Endothelial cell (in vitro differentiated cells): ENCODE measurements around the gene SMAP2. TPM values are rescaled to one million over a fixed set of nuclear protein-coding genes. Genes with fewer than 3 reads are reported as not detected.
"Not testable (repeated sequence)": the region's sequence is repeated elsewhere in the genome, so short reads cannot be mapped to it uniquely, and the experiment has no call there.

Experiments
- DNase-seq: peaks from one replicate; pipeline ENCODE4 v3.0.0; 2021; ENCODE audit warnings: low spot score
- H3K27ac Mint-ChIP-seq: one replicate; pipeline ENCODE4 v1.8.0; 2021; ENCODE audit warnings: mixed read lengths, inconsistent platforms; ENCODE audit not compliant: unreplicated experiment
- H3K27me3 Mint-ChIP-seq: one replicate; pipeline ENCODE4 v1.8.0; 2021; ENCODE audit warnings: mild to moderate bottlenecking, moderate library complexity, mixed read lengths, inconsistent platforms; ENCODE audit not compliant: unreplicated experiment
- H3K36me3 Mint-ChIP-seq: one replicate; pipeline ENCODE4 v1.8.0; 2021; ENCODE audit warnings: mild to moderate bottlenecking, low read depth, mixed read lengths, inconsistent platforms; ENCODE audit not compliant: unreplicated experiment
- H3K4me1 Mint-ChIP-seq: one replicate; pipeline ENCODE4 v1.8.0; 2021; ENCODE audit warnings: mild to moderate bottlenecking, mixed read lengths, inconsistent platforms; ENCODE audit not compliant: unreplicated experiment
- H3K4me3 Mint-ChIP-seq: one replicate; pipeline ENCODE4 v1.8.0; 2021; ENCODE audit warnings: mild to moderate bottlenecking, mixed read lengths, inconsistent platforms; ENCODE audit not compliant: unreplicated experiment
- H3K9me3 Mint-ChIP-seq: one replicate; pipeline ENCODE4 v1.8.0; 2021; ENCODE audit warnings: mixed read lengths, inconsistent platforms; ENCODE audit not compliant: unreplicated experiment
- long read RNA-seq: library from polyadenylated mRNA; unstranded; transcript quantifications from one replicate; pipeline ENCODE4 v2.0.0, GENCODE V29; 2020; ENCODE audit not compliant: unreplicated experiment
- total RNA-seq: library from RNA; stranded (reverse); fragmentation: NEBNext Ultra II Directional; extraction: Animal tissue kit (Norgen Biotek cat#: 25700); gene quantifications from one replicate; pipeline ENCODE4 v1.2.1, GENCODE V29; 2021; ENCODE audit not compliant: unreplicated experiment
- TF ChIP-seq, protein P1 (sequence below): fragments of 200-600 bp; sonication (generic); IDR thresholded peaks from one replicate; pipeline ENCODE4 v1.5.0; 2021; ENCODE audit warnings: antibody characterized with exemption; ENCODE audit not compliant: unreplicated experiment

SMAP2 gene
- 12.1 TPM for total RNA-seq
- long read RNA-seq = 0 reads

DNA sequence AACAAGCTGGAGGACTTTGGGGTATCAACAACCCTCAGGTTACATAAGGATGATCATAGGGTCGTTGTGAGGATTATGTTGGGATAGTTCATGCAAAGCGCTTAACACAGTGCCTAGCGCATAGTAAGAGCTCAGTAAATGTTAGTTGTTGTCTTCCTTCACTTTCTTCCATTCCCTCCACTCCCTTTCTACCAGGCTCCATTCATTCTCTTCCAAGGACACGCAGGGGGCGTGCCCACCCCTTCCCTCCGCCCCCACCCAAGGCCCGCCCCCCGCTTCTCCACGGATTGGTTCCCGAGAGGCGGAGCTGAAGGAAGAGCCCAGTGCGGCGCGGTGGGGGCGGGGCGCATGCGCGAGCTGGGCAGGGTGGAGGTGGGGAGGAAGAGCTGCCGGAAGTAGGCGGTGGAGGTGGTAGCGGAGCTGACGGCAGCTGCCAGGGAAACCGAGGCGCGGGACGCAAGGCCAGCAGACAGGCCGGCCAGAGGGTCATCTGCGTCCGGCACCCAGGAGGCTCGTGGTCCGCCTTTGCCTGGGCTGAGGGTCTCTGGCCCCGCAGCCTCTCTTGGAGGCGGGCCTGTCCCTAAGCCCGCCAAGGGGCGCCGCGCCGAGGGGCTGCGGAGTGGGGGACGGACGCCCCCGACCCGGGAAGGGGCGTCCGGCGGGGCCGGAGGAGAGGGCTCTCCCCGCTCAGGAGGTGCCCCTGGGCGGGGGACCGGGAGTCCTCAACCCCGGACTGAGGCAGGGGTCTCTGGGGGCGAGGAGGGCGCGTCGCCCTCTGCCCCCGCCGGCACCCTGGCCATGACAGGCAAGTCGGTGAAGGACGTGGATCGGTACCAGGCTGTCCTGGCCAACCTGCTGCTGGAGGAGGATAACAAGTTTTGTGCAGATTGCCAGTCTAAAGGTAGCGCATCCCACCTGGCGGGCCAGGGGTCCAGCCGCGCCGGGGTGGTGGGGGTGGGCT is at the start of gene SMAP2:
Gene SMAP2 (plus strand): TSS at position 405 of the 961 bp plus-strand sequence. CDS start 394 bp downstream, at position 799.
- no peak within 1 kb of the TSS for H3K27ac Mint-ChIP-seq
- H3K9me3 Mint-ChIP-seq = no peaks in the 10 kb centered on the region
- peaks cover 3% of the 10 kb centered on the region for H3K36me3 Mint-ChIP-seq
- H3K4me1 Mint-ChIP-seq = peaks cover 10% of the 10 kb centered on the region
- peaks cover 4% of the 10 kb centered on the region for H3K27me3 Mint-ChIP-seq
- TF ChIP-seq, protein P1, sequence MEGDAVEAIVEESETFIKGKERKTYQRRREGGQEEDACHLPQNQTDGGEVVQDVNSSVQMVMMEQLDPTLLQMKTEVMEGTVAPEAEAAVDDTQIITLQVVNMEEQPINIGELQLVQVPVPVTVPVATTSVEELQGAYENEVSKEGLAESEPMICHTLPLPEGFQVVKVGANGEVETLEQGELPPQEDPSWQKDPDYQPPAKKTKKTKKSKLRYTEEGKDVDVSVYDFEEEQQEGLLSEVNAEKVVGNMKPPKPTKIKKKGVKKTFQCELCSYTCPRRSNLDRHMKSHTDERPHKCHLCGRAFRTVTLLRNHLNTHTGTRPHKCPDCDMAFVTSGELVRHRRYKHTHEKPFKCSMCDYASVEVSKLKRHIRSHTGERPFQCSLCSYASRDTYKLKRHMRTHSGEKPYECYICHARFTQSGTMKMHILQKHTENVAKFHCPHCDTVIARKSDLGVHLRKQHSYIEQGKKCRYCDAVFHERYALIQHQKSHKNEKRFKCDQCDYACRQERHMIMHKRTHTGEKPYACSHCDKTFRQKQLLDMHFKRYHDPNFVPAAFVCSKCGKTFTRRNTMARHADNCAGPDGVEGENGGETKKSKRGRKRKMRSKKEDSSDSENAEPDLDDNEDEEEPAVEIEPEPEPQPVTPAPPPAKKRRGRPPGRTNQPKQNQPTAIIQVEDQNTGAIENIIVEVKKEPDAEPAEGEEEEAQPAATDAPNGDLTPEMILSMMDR = no peak
- peak; percentile 94 for DNase-seq
- peak within 1 kb of the TSS; percentile 97 for H3K4me3 Mint-ChIP-seq

DNA sequence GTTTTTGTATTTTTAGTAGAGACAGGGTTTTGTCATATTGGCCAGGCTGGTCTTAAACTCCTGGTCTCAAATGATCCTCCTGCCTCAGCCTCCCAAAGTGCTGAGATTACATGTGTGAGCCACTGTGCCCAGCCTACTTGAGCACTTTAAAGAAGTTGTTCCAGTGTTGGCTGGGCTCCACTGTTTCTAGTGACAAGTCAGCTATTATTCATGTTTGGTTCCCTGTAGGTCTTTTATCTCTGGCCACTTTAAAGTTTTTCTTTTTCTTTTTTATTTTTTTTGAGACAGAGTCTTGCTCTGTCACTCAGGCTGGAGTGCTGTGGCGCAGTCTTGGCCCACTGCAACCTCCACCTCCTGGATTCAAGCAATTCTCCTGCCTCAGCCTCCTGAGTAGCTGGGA is 42.1 kb upstream of the SMAP2 start:
- H3K36me3 Mint-ChIP-seq, DNase-seq, H3K4me3 Mint-ChIP-seq, H3K9me3 Mint-ChIP-seq, H3K27me3 Mint-ChIP-seq, H3K4me1 Mint-ChIP-seq, H3K27ac Mint-ChIP-seq: not testable (repeated sequence)

DNA sequence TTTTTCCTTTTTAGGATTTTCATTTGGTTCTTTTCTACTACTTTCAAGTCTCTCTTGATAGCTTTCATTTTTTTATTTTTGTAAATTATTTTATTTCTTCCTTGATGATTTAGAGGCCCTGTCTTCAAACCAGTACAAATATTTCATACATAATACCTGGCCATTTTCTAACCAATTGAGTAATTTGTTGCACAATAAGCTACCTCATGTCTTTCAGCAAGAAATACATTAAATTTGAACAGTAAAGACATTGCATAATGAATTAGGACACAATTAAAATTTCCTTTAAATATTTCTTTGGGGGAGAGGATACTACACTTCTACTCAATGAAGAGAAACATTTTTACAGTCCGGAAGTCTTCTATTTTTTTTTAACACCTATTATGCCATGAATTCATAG is 40.8 kb upstream of the SMAP2 start:
- DNase-seq = no peak
- H3K27ac Mint-ChIP-seq = no peak overlapping the region
- H3K9me3 Mint-ChIP-seq = peaks cover 4% of the 10 kb centered on the region
- H3K4me3 Mint-ChIP-seq = no peak overlapping the region
- TF ChIP-seq, protein P1 = no peak
- H3K36me3 Mint-ChIP-seq = no peaks in the 10 kb centered on the region
- no peaks in the 10 kb centered on the region for H3K27me3 Mint-ChIP-seq
- H3K4me1 Mint-ChIP-seq = peaks cover 2% of the 10 kb centered on the region

DNA sequence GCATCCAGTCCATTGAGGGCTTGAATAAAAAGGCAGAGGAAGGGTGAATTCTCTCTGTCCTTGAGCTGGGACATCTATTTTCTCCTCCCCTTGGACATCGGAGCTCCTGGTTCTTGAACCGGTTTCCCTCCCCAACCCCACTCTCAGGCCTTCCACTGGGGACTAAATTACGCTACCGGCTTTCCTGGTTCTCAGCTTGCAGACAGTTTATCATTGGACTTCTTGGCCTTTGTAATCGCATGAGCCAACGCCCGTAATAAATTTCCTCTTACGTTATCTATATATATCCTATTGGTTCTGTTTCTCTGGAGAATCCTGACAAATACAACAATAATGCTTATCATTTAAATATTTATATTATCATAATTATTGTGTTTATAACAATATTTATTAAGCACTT is 36.1 kb upstream of the SMAP2 start:
- Mint-ChIP-seq H3K27me3 (peaks cover 4% of the 10 kb centered on the region), H3K9me3 (no peaks in the 10 kb centered on the region), H3K36me3 (no peaks in the 10 kb centered on the region), H3K4me3 (no peak overlapping the region), H3K4me1 (peaks cover 2% of the 10 kb centered on the region), H3K27ac (no peak overlapping the region)
- TF ChIP-seq, protein P1 = no peak
- DNase-seq = no peak

DNA sequence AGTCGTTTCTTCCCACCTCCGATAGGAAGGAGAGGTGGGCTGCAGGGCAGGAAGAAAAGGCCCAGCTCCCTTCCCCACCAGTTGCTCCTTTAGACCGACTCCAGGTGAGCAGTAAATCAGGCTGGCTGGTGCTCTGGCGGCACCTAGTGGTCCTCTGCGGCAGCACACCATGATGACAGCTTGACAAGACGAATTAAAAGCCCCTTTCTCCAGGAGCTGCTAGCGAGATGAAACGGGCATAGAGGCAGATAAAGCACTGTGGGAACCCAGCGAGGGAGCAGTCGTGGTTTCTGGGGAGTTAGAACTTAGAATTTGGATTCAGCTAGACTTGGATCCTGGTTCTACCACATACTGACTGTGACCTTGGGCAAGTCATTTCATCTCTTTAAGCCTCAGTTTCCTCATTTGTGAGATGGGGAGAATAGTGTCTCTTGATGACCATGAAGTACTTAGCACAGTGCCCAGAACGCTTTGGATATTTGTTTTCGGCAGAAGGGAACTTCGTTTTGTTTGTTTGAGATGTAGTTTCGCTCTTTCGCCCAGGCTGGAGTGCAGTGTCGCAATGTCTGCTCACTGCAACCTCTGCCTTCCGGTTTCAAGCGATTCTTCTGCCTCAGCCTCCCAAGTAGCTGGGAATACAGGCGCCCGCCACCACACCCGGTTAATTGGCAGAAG is 34.6 kb upstream of the SMAP2 start:
- TF ChIP-seq, protein P1 = peak; percentile 92
- no peaks in the 10 kb centered on the region for H3K9me3 Mint-ChIP-seq
- H3K27ac Mint-ChIP-seq = no peak overlapping the region
- peak; percentile 92 for DNase-seq
- H3K36me3 Mint-ChIP-seq = no peaks in the 10 kb centered on the region
- H3K4me3 Mint-ChIP-seq = no peak overlapping the region
- peaks cover 2% of the 10 kb centered on the region for H3K4me1 Mint-ChIP-seq
- peaks cover 6% of the 10 kb centered on the region for H3K27me3 Mint-ChIP-seq
